Measurements from ENCODE around the gene ZNRD2. TPM values are rescaled to one million over a fixed set of nuclear protein-coding genes. Genes with fewer than 3 reads are reported as not detected.

Gene ZNRD2
- total RNA-seq, 1 experiment from 2014 or later, result 61.2 TPM

GRCh38 chr11:65530157-65530496 lies 40.1 kb upstream of the ZNRD2 start:
- ChIA-PET POLR2A (no interaction called here), CTCF (interaction anchor here (0.6 kb wide), 1 partner anchor 22 kb away, joined by 3 read pairs; no protein-coding TSS in a partner anchor)
- intact Hi-C loops (cut with micrococcal nuclease; ENCODE audit: unreplicated experiment), result no loop called here
- Histone ChIP-seq H3K9me3 (ENCODE audit: control insufficient read depth, insufficient read depth, low read depth, low read length) (no peaks in the 10 kb centered on the region), H3K36me3 (ENCODE audit: control insufficient read depth, insufficient read depth, low read length) (peaks cover 6% of the 10 kb centered on the region; the same call in 1 of the 2 replicates), H3K4me1 (ENCODE audit: control insufficient read depth, insufficient read depth, low read length) (peaks cover 5% of the 10 kb centered on the region; the same call in 1 of the 2 replicates), H3K27ac (ENCODE audit: low read length) (no peak overlapping the region; the same call in 1 of the 2 replicates), H3K4me3 (ENCODE audit: low read depth in 2 of 2, low read length in 2 of 2) (no peak overlapping the region), H3K27me3 (ENCODE audit: control insufficient read depth, insufficient read depth, low read length) (no peaks in the 10 kb centered on the region)
- peak; percentile 51; the same call in 1 of the 2 replicates for ATAC-seq
- TF ChIP-seq TCF7L2 (IDR thresholded peaks at IDR 0.05; ENCODE audit: low read depth, low read length) (no peak), POLR2AphosphoS5 (IDR thresholded peaks at IDR 0.05; ENCODE audit: low read depth, low read length) (no peak), SIN3A (IDR thresholded peaks at IDR 0.05; ENCODE audit: borderline replicate concordance, insufficient read depth, low read depth, low read length) (no peak)
- TF ChIP-seq, protein P1, sequence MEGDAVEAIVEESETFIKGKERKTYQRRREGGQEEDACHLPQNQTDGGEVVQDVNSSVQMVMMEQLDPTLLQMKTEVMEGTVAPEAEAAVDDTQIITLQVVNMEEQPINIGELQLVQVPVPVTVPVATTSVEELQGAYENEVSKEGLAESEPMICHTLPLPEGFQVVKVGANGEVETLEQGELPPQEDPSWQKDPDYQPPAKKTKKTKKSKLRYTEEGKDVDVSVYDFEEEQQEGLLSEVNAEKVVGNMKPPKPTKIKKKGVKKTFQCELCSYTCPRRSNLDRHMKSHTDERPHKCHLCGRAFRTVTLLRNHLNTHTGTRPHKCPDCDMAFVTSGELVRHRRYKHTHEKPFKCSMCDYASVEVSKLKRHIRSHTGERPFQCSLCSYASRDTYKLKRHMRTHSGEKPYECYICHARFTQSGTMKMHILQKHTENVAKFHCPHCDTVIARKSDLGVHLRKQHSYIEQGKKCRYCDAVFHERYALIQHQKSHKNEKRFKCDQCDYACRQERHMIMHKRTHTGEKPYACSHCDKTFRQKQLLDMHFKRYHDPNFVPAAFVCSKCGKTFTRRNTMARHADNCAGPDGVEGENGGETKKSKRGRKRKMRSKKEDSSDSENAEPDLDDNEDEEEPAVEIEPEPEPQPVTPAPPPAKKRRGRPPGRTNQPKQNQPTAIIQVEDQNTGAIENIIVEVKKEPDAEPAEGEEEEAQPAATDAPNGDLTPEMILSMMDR (IDR thresholded peaks at IDR 0.05), result no peak; the same call in 1 of the 2 replicates
- TF ChIP-seq, protein P2, sequence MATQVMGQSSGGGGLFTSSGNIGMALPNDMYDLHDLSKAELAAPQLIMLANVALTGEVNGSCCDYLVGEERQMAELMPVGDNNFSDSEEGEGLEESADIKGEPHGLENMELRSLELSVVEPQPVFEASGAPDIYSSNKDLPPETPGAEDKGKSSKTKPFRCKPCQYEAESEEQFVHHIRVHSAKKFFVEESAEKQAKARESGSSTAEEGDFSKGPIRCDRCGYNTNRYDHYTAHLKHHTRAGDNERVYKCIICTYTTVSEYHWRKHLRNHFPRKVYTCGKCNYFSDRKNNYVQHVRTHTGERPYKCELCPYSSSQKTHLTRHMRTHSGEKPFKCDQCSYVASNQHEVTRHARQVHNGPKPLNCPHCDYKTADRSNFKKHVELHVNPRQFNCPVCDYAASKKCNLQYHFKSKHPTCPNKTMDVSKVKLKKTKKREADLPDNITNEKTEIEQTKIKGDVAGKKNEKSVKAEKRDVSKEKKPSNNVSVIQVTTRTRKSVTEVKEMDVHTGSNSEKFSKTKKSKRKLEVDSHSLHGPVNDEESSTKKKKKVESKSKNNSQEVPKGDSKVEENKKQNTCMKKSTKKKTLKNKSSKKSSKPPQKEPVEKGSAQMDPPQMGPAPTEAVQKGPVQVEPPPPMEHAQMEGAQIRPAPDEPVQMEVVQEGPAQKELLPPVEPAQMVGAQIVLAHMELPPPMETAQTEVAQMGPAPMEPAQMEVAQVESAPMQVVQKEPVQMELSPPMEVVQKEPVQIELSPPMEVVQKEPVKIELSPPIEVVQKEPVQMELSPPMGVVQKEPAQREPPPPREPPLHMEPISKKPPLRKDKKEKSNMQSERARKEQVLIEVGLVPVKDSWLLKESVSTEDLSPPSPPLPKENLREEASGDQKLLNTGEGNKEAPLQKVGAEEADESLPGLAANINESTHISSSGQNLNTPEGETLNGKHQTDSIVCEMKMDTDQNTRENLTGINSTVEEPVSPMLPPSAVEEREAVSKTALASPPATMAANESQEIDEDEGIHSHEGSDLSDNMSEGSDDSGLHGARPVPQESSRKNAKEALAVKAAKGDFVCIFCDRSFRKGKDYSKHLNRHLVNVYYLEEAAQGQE (IDR thresholded peaks at IDR 0.05; ENCODE audit: insufficient read depth in 1 of 2, low read depth in 2 of 2, low read length in 1 of 2), result no peak
- DNase-seq (ENCODE audit: low read depth, low spot score), result no peak
- BruUV-seq (replicated peaks), result no TSS peak
- in situ Hi-C loops (cut with HindIII; ENCODE audit: low pct_unique_long_range_greater_than_20kb, low sequenced_read_pairs), result no loop called here

DNA sequence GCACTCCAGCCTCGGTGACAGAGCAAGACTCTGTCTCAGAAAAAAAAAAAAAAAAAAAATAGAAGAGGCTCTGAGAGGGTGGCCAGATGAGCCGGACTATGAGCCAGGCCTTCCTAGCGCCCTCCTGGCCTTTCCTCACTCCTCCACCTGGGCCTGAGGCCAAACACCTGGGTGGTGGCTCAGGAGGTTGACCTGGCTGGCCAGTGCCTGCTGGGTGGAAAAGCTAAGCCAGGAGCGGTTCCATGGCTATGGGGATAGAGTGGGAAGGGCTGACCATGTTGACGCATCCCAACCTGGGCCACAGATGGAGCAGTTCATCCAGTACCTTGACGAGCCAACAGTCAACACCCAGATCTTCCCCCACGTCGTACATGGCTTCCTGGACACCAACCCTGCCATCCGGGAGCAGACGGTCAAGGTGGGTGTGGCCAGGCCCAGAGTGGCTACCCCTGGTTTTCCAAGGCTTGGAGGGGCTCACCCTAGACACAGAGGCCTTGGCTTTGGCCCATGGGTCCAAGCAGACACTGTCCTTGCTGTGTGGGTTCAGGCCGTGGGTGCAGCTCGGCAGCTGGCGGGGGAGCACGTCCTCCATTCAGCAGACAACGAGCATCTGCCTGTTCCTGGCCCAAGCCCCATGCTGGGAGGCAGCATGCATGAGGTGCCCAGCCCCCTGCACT lies 37.8 kb upstream of the ZNRD2 start:
- Histone ChIP-seq H3K4me1 (ENCODE audit: control insufficient read depth, insufficient read depth, low read length) (peaks cover 7% of the 10 kb centered on the region), H3K4me3 (ENCODE audit: low read depth in 2 of 2, low read length in 2 of 2) (no peak overlapping the region), H3K9me3 (ENCODE audit: control insufficient read depth, insufficient read depth, low read depth, low read length) (no peaks in the 10 kb centered on the region), H3K36me3 (ENCODE audit: control insufficient read depth, insufficient read depth, low read length) (peaks cover 6% of the 10 kb centered on the region; the same call in 1 of the 2 replicates), H3K27me3 (ENCODE audit: control insufficient read depth, insufficient read depth, low read length) (no peaks in the 10 kb centered on the region), H3K27ac (ENCODE audit: low read length) (no peak overlapping the region)
- in situ Hi-C loops (cut with HindIII; ENCODE audit: low pct_unique_long_range_greater_than_20kb, low sequenced_read_pairs) (no loop called here), intact Hi-C loops (cut with micrococcal nuclease; ENCODE audit: unreplicated experiment) (no loop called here)
- no TSS peak for BruUV-seq (replicated peaks)
- ChIA-PET POLR2A (no interaction called here), CTCF (no interaction called here)
- ATAC-seq (no peak), DNase-seq (ENCODE audit: low read depth, low spot score) (no peak)
- TF ChIP-seq, protein P2 (IDR thresholded peaks at IDR 0.05; ENCODE audit: insufficient read depth in 1 of 2, low read depth in 2 of 2, low read length in 1 of 2), result no peak
- TF ChIP-seq POLR2AphosphoS5 (IDR thresholded peaks at IDR 0.05; ENCODE audit: low read depth, low read length), result no peak
- TF ChIP-seq SIN3A (IDR thresholded peaks at IDR 0.05; ENCODE audit: borderline replicate concordance, insufficient read depth, low read depth, low read length), result no peak
- TF ChIP-seq, protein P1 (IDR thresholded peaks at IDR 0.05), result no peak
- TF ChIP-seq TCF7L2 (IDR thresholded peaks at IDR 0.05; ENCODE audit: low read depth, low read length), result no peak
